ENCODE results near the gene NSMCE4A.
"Not testable (repeated sequence)": the region's sequence is repeated elsewhere in the genome, so short reads cannot be mapped to it uniquely, and the experiment has no call there.

Gene NSMCE4A

GRCh38 chr10:121988361-121989324 is 13.6 kb upstream of the NSMCE4A start, which contains the start of gene TACC2:
TSS of gene TACC2 (plus strand) at chr10:121989163. CDS start at chr10:122021982, 32,819 bp downstream.
- DNase-seq, result no peak

- DNase-seq, result no peak
Measured at GRCh38 chr10:121984463-121984862, 9.4 kb upstream of the NSMCE4A start.

- DNase-seq, result no peak
Measured at GRCh38 chr10:121983852-121984251, 8.8 kb upstream of the NSMCE4A start.

- no peak for DNase-seq
Measured at GRCh38 chr10:121981346-121981745, 6.3 kb upstream of the NSMCE4A start.

- no peak for DNase-seq
Measured at GRCh38 chr10:121978511-121978910, 3.5 kb upstream of the NSMCE4A start.

GRCh38 chr10:121976607-121977006 is 1.6 kb upstream of the NSMCE4A start:
- no peak for DNase-seq

- no peak for DNase-seq
Measured at GRCh38 chr10:121975295-121976086, 474 bp upstream of the NSMCE4A start.

GRCh38 chr10:121974019-121974534 is 940 bp downstream of the NSMCE4A start:
- no peak for DNase-seq

GRCh38 chr10:121969086-121969485 is 5.9 kb downstream of the NSMCE4A start:
- not testable (repeated sequence) for DNase-seq

GRCh38 chr10:121965996-121966395 is 9.0 kb downstream of the NSMCE4A start:
- DNase-seq, result no peak

- no peak for DNase-seq
Measured at GRCh38 chr10:121961456-121961855, 13.6 kb downstream of the NSMCE4A start.

- no peak for DNase-seq
Measured at GRCh38 chr10:121959671-121960070, 15.3 kb downstream of the NSMCE4A start.

GRCh38 chr10:121956111-121957061 is 18.6 kb downstream of the NSMCE4A start:
- DNase-seq, result no peak

- no peak for DNase-seq
Measured at GRCh38 chr10:121952226-121952625, 22.8 kb downstream of the NSMCE4A start.

- no peak for DNase-seq
Measured at GRCh38 chr10:121949451-121949850, 25.6 kb downstream of the NSMCE4A start.

- DNase-seq, result no peak
Measured at GRCh38 chr10:121949049-121949448, 26.0 kb downstream of the NSMCE4A start.

- DNase-seq, result no peak
Measured at GRCh38 chr10:121947343-121948330, 27.4 kb downstream of the NSMCE4A start.

GRCh38 chr10:121942749-121943416 is 32.1 kb downstream of the NSMCE4A start:
- no peak for DNase-seq

- no peak for DNase-seq
Measured at GRCh38 chr10:121941532-121941931, 33.5 kb downstream of the NSMCE4A start.

- no peak for DNase-seq
Measured at GRCh38 chr10:121936295-121936694, 38.7 kb downstream of the NSMCE4A start.
